GM19468 (cell line): Measurements from ENCODE around the gene RIMBP2.
"Not testable (repeated sequence)": the region's sequence is repeated elsewhere in the genome, so short reads cannot be mapped to it uniquely, and the experiment has no call there.

Experiments
- ATAC-seq: cut with Tn5 transposase; IDR thresholded peaks from one replicate; pipeline ENCODE4 v1.9.1; 2021; ENCODE audit warnings: mild to moderate bottlenecking, moderate library complexity, moderate number of reproducible peaks; ENCODE audit not compliant: unreplicated experiment; ENCODE audit errors: extremely low read depth

The RIMBP2 gene

GRCh38 chr12:130609966-130610365, 106.1 kb downstream of the RIMBP2 start:
- no peak for ATAC-seq

DNA sequence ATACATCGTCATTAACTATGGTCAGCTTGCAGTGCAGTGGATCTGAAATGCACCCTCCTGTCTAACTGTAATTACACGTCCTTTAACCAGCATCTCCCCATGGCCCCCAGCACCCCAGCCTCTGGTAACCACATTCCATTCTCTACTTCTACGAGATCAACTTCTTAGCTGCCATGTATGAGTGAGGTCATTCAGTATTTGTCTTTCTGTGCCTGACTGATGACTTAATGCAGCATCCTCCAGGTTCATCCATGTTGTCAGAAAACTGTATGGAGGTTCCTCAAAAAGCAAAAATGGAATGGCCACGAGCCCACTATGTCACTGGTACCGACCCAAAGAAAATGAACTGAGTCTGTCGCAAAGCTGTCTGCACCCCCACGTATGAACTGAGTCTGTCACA, 107.3 kb downstream of the RIMBP2 start:
- ATAC-seq, result no peak

- ATAC-seq, result no peak
Measured at GRCh38 chr12:130608132-130608531, 108.0 kb downstream of the RIMBP2 start.

- ATAC-seq, result no peak
Measured at GRCh38 chr12:130606231-130606630, 109.9 kb downstream of the RIMBP2 start.

DNA sequence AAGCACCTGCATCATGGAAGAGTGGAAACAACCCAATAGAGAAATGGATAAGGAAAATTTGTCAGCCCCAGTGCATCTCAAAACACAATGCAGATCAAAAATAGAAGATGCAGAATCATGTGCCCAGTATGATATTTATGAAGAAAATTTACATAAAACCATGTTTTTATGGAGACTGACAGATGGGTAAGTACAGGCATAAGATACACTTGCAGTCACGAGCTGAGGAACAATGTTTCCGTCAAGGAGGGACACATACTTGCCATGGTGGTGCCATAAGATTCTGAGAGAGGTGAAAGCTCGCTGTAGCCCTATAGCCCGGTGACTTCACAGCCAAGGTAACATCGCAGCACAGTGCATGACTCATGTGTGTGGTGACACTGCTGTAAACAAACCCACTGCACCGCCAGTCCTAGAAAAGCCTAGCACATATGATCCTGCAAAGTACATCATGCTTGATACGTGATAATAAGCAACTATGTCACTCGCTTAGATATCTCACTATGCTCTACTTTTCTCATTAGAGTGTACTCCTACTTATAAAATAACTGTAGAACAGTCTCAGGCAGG, 112.6 kb downstream of the RIMBP2 start:
- no peak for ATAC-seq

DNA sequence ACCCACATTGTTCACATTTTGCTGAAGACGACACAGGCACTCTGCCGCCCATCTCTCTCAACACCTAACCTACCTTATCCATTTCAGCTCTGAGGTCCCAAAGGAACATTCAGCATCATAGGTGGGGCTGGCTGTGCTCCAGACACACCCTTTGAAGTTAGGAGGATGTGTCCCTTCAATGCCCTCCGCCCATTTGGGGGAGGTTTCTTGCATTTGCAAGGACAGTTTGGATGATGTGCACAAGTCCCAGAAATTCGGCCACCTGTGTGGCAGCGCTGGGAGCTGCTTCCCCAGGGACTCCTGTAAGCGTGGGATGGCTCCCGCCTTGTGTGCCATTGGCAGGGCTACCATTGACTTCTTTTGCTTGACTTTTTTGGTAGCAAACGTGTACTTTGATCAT, 113.8 kb downstream of the RIMBP2 start:
- ATAC-seq, result no peak

GRCh38 chr12:130601327-130601726, 114.8 kb downstream of the RIMBP2 start:
- no peak for ATAC-seq

DNA sequence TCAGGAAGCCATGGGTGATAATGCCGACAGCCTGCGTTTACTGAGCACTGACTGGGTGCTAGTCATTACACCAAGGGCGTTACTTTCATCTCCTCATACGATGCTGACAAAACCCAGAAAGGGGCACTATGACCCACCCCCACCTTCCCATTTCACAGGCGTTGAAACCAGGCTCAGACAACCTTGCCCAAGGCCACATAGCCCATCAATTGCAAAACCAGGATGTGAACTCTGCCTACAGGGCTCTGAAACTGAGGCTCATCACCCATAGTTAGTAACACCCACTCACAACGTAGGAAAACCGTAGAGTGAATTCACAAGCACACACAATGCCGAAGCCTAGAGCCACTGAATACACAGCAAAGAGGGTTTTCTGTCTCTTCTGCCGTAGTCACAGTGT, 119.9 kb downstream of the RIMBP2 start:
- ATAC-seq, result no peak

DNA sequence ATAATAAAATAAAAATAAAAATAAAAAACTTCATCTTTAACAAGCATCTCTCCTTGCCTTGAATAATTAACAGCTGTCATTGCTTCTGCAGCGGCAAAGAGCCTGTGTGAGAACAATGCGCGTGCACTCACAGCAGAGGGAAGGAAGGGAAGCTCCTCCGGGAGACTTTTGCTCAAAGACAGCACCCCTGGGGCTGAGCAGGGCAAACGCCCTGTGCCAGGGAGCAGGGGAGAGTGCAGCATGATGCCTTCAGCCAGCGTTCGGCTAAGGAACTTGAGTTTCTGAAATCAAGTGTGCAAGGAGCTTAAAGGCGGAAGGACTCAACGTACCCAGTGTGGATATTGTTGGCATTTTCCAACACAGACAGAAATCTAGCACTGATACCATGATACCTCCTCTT, 120.5 kb downstream of the RIMBP2 start:
- ATAC-seq, result no peak

DNA sequence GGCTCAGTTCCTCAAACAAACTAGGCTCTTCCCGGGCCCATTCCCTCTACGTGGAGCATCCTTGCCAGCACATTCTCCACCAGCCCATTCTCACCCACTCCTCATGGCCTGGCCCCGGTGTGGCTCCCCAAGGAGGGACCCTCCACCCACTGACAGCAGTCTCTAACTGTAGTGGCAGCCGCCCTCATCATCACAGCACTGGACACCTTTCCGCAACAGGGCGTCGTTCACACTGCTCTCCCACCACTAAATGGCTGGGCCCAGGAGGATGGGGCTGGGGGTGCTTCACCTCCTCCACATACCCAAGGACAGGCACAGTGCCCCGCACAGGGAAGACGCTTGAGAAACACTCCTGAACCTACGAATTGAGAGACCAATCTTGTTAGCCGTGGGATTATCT, 123.0 kb downstream of the RIMBP2 start:
- no peak for ATAC-seq

- ATAC-seq, result no peak
Measured at GRCh38 chr12:130592641-130593040, 123.5 kb downstream of the RIMBP2 start.

- no peak for ATAC-seq
Measured at GRCh38 chr12:130591736-130592135, 124.4 kb downstream of the RIMBP2 start.

- no peak for ATAC-seq
Measured at GRCh38 chr12:130590685-130591084, 125.4 kb downstream of the RIMBP2 start.

DNA sequence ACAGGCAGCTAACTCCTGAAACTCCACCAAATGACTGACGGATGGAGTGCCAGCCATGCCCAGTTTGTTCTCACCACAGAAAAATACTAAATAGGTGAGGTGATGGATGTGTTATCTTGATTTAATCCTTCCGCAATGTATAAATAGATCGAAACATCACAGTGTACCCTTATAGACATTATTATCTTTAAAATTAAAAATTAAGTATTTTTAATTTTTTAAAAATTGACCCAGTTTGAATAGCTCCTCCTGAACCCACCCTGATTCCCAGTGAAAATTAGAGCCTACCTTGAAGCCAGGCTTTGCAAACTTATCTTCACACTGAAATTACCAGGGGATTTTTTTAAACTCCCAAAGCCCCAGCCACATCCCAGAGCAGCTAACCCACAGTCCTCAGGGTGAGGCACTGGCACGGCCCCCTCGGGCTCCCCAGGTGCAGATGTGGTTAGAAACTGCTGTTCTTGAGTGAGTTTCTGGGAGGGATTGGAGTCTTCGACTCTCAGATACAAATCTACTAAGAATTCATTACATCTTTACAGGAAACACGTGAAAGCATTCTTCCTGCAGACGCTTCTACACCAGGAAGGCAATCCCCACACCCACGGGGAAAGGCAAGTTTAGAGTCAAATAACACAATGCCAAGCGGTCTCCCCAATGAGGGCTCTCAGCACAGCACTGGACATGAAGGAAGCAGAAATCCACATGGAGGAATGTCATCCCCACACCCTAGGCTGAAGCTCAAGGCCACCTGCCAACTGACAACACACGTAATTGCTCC, 126.4 kb downstream of the RIMBP2 start:
- ATAC-seq, result no peak

DNA sequence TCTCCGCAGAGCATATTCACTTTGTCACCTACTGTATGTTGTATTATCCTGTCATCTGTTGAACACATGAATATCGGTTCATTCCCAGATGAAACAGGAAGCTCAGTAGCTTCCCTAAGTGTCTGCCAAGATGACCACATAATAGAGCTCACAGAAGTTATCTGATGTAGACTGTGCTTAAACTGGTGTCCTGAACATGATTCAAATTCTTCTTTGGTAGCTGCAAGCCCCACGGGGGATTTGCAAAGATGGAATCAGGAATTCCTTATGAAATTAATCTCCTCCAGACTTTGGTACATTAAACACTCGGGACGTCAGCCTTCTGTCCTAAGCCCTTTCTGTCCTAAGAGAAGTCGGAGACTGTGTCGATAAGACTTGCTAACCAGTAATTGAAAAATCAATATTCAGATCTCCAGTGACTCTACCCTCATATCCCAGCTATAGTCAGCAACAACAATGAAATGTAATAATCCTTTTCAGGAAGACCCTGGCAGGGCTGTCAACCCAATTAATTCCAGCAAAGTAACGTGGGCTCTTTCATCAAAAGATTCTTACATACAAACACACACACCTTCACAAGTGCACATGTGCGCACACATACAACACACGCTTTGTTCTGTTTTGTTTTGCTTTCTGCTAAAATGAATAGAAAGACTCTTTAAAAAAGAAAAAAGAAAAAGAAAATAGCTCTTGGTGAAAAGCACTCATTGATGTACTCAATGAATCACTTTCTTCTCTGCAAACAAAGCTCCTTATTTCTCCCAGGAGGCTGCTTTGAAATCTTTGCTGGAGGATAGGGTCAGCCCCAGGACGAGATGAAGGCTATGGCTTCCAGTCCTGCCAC, 127.2 kb downstream of the RIMBP2 start:
- no peak for ATAC-seq

- no peak for ATAC-seq
Measured at GRCh38 chr12:130587966-130588365, 128.1 kb downstream of the RIMBP2 start.

DNA sequence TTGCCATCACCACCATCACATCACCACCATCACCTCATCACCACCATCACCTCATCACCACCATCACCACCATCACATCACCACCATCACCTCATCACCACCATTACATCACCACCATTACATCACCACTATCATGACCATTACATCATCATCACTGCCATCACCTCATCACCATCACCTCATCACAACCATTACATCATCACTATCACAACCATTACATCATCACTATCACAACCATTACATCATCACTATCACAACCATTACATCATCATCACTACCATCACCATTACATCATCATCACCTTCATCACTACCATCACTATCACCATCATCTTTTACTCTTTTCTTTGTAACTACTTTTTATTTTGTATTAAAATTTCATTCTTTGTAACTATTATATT, 131.6 kb downstream of the RIMBP2 start:
- ATAC-seq, result not testable (repeated sequence)

DNA sequence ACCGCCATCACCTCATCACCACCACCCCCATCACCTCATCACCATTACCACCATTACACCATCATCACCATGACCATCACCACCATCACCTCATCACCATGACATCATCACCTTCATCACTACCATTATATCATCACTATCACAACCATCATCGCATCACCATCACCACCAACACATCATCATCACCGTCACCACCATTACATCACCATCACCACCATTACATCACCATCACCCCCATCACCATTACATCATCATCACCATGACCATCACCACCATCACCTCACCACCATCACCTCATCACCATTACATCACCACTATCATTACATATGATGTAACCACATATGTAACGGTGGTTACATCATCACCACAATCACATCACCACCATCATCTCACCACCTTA, 132.3 kb downstream of the RIMBP2 start:
- ATAC-seq, result no peak

DNA sequence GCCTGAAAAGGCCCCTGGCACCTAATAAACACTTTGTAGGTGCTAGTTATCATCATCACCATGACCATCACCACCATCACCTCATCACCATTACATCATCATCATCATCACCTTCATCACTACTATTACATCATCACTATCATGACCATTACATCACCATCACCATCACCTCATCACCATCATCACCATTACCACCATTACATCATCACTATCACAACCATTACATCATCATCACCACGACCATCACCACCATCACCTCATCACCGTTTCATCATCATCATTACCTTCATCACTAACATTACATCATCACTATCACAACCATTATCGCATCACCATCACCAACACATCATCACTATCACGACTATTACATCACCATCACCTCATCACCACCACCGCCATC, 132.8 kb downstream of the RIMBP2 start:
- ATAC-seq, result no peak

- no peak for ATAC-seq
Measured at GRCh38 chr12:130582286-130582685, 133.8 kb downstream of the RIMBP2 start.

DNA sequence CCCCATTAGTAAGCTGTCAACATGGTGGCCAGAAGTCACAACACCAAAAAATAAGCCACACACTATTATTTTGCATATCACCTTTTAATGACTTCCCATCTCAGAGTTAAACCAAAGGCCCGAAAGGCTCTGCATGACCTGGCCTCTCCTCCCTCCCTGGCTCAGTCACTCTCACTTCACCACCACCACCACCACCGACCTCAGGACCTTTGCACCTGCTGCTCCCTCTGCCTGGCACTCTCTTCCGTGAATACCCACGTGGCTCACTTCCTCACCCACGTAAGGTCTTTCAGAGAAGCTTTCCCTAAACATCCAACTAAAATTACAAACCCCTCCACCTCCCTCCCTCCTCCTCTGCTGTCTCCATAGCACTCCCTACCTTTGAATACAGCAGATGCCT, 134.3 kb downstream of the RIMBP2 start:
- no peak for ATAC-seq
